GM18861 (cell line): Measurements from ENCODE around the gene HSP90B1.

ENCODE experiments used
- ATAC-seq: cut with Tn5 transposase; IDR thresholded peaks from one replicate; pipeline ENCODE4 v1.9.1; 2021; ENCODE audit not compliant: unreplicated experiment

HSP90B1 gene

GRCh38 chr12:103969391-103969790 is 39.2 kb downstream of the HSP90B1 start:
- ATAC-seq: no peak

GRCh38 chr12:103973909-103974308 is 43.7 kb downstream of the HSP90B1 start:
- ATAC-seq: no peak

- ATAC-seq: no peak
Measured at GRCh38 chr12:103975368-103975767, 45.2 kb downstream of the HSP90B1 start.

- ATAC-seq: no peak
Measured at GRCh38 chr12:103978384-103978982, 48.3 kb downstream of the HSP90B1 start.

- ATAC-seq: no peak
Measured at GRCh38 chr12:103986829-103987228, 56.6 kb downstream of the HSP90B1 start.

- ATAC-seq: no peak
Measured at GRCh38 chr12:103994235-103994634, 64.0 kb downstream of the HSP90B1 start.

GRCh38 chr12:103996595-103996994 is 66.4 kb downstream of the HSP90B1 start:
- no peak for ATAC-seq

GRCh38 chr12:103997286-103997900 is 67.2 kb downstream of the HSP90B1 start:
- ATAC-seq: no peak
